ENCODE results near the gene PRAMEF13.
"Not testable (repeated sequence)": the region's sequence is repeated elsewhere in the genome, so short reads cannot be mapped to it uniquely, and the experiment has no call there.

DNA sequence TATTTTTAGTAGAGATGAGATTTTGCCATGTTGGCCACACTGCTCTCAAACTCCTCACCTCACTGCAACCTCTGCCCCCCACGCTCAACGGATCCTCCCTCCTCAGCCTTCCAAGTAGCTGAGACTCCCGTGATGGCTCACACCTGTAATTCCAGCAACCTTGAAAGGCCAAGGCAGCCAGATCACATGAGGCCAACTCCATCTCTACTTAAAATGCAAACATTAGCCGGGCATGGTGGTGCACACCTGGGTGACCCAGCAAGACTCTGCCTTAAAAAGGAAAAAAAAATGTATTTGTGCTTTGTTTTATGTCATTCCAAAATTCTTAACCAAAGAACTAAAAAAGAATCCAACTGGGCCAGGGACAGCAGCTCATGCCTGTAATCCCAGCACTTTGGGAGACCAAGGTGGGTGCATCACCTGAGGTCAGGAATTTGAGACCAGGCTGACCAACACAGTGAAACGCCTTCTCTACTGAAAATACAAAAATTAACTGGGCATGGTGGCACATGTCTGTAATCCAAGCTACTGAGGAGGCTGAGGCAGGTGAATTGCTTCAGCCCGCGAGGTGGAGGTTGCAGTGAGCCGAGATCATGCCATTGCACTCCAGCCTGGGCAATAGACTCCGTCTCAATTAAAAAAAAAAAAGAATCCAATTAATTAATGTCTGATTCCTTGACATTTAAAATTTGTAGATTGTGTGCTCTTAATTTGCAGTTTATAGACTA lies 42.5 kb upstream of the PRAMEF13 start:
- TF ChIP-seq, protein P1, sequence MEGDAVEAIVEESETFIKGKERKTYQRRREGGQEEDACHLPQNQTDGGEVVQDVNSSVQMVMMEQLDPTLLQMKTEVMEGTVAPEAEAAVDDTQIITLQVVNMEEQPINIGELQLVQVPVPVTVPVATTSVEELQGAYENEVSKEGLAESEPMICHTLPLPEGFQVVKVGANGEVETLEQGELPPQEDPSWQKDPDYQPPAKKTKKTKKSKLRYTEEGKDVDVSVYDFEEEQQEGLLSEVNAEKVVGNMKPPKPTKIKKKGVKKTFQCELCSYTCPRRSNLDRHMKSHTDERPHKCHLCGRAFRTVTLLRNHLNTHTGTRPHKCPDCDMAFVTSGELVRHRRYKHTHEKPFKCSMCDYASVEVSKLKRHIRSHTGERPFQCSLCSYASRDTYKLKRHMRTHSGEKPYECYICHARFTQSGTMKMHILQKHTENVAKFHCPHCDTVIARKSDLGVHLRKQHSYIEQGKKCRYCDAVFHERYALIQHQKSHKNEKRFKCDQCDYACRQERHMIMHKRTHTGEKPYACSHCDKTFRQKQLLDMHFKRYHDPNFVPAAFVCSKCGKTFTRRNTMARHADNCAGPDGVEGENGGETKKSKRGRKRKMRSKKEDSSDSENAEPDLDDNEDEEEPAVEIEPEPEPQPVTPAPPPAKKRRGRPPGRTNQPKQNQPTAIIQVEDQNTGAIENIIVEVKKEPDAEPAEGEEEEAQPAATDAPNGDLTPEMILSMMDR (IDR thresholded peaks at IDR 0.05) = not testable (repeated sequence)
- not testable (repeated sequence) for TF ChIP-seq POLR2A (IDR thresholded peaks at IDR 0.05)
